HepG2 (cell line): ENCODE measurements around the gene OAS1. TPM values are rescaled to one million over a fixed set of nuclear protein-coding genes. Genes with fewer than 3 reads are reported as not detected.

Experiments used
- ATF4 ChIP-seq, 2 experiments: fragments of 450-650 bp in 1 of 2; sonication (generic) in 1 of 2; formaldehyde crosslinking; IDR thresholded peaks; 2 replicates each; pipeline versions ENCODE4 v1.5.0 to v1.8.0; 2020 to 2022; ENCODE audit warnings: mild to moderate bottlenecking in 1 of 2, missing genetic modification reagents in 1 of 2
- HOXD1 ChIP-seq: sonication (generic); formaldehyde crosslinking; IDR thresholded peaks from 2 replicates; pipeline ENCODE4 v1.5.0; 2020; ENCODE audit warnings: missing genetic modification reagents
- ISL2 ChIP-seq: sonication (generic); formaldehyde crosslinking; IDR thresholded peaks from 2 replicates; pipeline ENCODE4 v1.5.0; 2020; ENCODE audit warnings: missing genetic modification reagents
- KLF6 ChIP-seq: IDR thresholded peaks from 2 replicates; pipeline ENCODE4 v1.8.0; 2016; ENCODE audit warnings: missing biosample characterization, missing genetic modification reagents
- LCORL ChIP-seq, 2 experiments: fragments of 450-650 bp in 1 of 2; sonication (generic) in 1 of 2; formaldehyde crosslinking in 1 of 2; IDR thresholded peaks; 2 replicates each; pipeline versions ENCODE4 v1.5.0 to v1.6.1; 2017 to 2020; ENCODE audit warnings: antibody characterized with exemption in 1 of 2, missing genetic modification reagents in 1 of 2
- MAZ ChIP-seq, 2 experiments: sonication (generic) in 1 of 2; formaldehyde crosslinking in 1 of 2; IDR thresholded peaks; 2 replicates each; pipeline versions ENCODE4 v1.5.0 to v1.6.1; 2012 to 2020; ENCODE audit warnings: low read depth in 2 of 2, mild to moderate bottlenecking in 2 of 2, borderline replicate concordance in 1 of 2, improper control_type of control experiment in 1 of 2, low read length in 1 of 2, missing genetic modification reagents in 1 of 2, moderate library complexity in 1 of 2
- MEF2D ChIP-seq: sonication (generic); formaldehyde crosslinking; IDR thresholded peaks from 2 replicates; pipeline ENCODE4 v1.5.1; 2020; ENCODE audit warnings: mild to moderate bottlenecking, missing genetic modification reagents
- NFKB2 ChIP-seq: sonication (generic); formaldehyde crosslinking; IDR thresholded peaks from 2 replicates; pipeline ENCODE4 v1.4.0; 2020; ENCODE audit warnings: missing genetic modification reagents, borderline replicate concordance
- NFYB ChIP-seq: sonication (generic); formaldehyde crosslinking; IDR thresholded peaks from 2 replicates; pipeline ENCODE4 v1.4.0; 2020; ENCODE audit warnings: missing genetic modification reagents
- NR2F6 ChIP-seq, 2 experiments: IDR thresholded peaks; 2 replicates each; pipeline ENCODE4 v1.6.1; 2016; ENCODE audit warnings: antibody characterized with exemption in 1 of 2, mild to moderate bottlenecking in 1 of 2
- POGZ ChIP-seq: sonication (generic); formaldehyde crosslinking; IDR thresholded peaks from 2 replicates; pipeline ENCODE4 v1.4.0; 2020; ENCODE audit warnings: mild to moderate bottlenecking, missing genetic modification reagents
- RELA ChIP-seq: sonication (generic); formaldehyde crosslinking; IDR thresholded peaks from 2 replicates; pipeline ENCODE4 v1.4.0; 2020; ENCODE audit warnings: missing genetic modification reagents
- SAFB2 ChIP-seq: sonication (generic); formaldehyde crosslinking; IDR thresholded peaks from 2 replicates; pipeline ENCODE4 v1.5.1; 2020; ENCODE audit warnings: missing genetic modification reagents, low read depth, mild to moderate bottlenecking, borderline replicate concordance
- ZKSCAN5 ChIP-seq: sonication (generic); formaldehyde crosslinking; IDR thresholded peaks from 2 replicates; pipeline ENCODE4 v1.5.1; 2020; ENCODE audit warnings: mild to moderate bottlenecking, missing genetic modification reagents
- ZNF121 ChIP-seq: sonication (generic); formaldehyde crosslinking; IDR thresholded peaks from 2 replicates; pipeline ENCODE4 v1.5.0; 2020; ENCODE audit warnings: mild to moderate bottlenecking, missing genetic modification reagents
- ZNF501 ChIP-seq: sonication (generic); formaldehyde crosslinking; IDR thresholded peaks from 2 replicates; pipeline ENCODE4 v1.5.1; 2020; ENCODE audit warnings: mild to moderate bottlenecking, moderate library complexity, missing genetic modification reagents
- ZNF547 ChIP-seq: sonication (generic); formaldehyde crosslinking; IDR thresholded peaks from 2 replicates; pipeline ENCODE4 v1.5.1; 2020; ENCODE audit warnings: mild to moderate bottlenecking, missing genetic modification reagents
- ZNF761 ChIP-seq: sonication (generic); formaldehyde crosslinking; conservative IDR thresholded peaks from 2 replicates; pipeline ENCODE4 v1.4.0; 2020; ENCODE audit warnings: mild to moderate bottlenecking, missing genetic modification reagents
- ZNF788 ChIP-seq: sonication (generic); formaldehyde crosslinking; IDR thresholded peaks from 2 replicates; pipeline ENCODE4 v1.5.0; 2020; ENCODE audit warnings: mild to moderate bottlenecking, missing genetic modification reagents, borderline replicate concordance
- polyA plus RNA-seq, 8 experiments: library from polyadenylated mRNA; depleted of rRNA in 3 of 8; stranded (reverse) in 7 of 8; unstranded in 1 of 8; fragments of >200 nt; fragmentation: Illumina TruSeq in 4 of 8; extraction: Trizol in 4 of 8; gene quantifications; 2 replicates each; pipeline versions ENCODE4 v1.2.1 to v1.2.3, GENCODE V29; 2011 to 2016; ENCODE audit warnings: low read depth in 4 of 8, missing spikeins in 1 of 8, mixed read lengths in 1 of 8; ENCODE audit not compliant: insufficient read depth in 1 of 8
- total RNA-seq, 5 experiments: library from RNA; depleted of rRNA; stranded (reverse); fragments of >200 nt; fragmentation: Illumina TruSeq; extraction: Trizol; gene quantifications; 2 replicates each; pipeline ENCODE4 v1.2.3, GENCODE V29; 2016; ENCODE audit warnings: low read depth in 1 of 5
- TF ChIP-seq, protein P1 (sequence below): sonication (generic); formaldehyde crosslinking; IDR thresholded peaks from 2 replicates; pipeline ENCODE4 v1.5.1; 2020; ENCODE audit warnings: mild to moderate bottlenecking, missing genetic modification reagents, moderate library complexity
- TF ChIP-seq, protein P2 (sequence below): sonication (generic); formaldehyde crosslinking; IDR thresholded peaks from 2 replicates; pipeline ENCODE4 v1.5.1; 2020; ENCODE audit warnings: mild to moderate bottlenecking, missing genetic modification reagents, moderate library complexity

OAS1 gene
- total and polyA plus RNA-seq, 2 of the 13 experiments (the other 11 are each of a cell fraction or from before 2014, with no cell fraction given), result 6.5 to 10.6 TPM

DNA sequence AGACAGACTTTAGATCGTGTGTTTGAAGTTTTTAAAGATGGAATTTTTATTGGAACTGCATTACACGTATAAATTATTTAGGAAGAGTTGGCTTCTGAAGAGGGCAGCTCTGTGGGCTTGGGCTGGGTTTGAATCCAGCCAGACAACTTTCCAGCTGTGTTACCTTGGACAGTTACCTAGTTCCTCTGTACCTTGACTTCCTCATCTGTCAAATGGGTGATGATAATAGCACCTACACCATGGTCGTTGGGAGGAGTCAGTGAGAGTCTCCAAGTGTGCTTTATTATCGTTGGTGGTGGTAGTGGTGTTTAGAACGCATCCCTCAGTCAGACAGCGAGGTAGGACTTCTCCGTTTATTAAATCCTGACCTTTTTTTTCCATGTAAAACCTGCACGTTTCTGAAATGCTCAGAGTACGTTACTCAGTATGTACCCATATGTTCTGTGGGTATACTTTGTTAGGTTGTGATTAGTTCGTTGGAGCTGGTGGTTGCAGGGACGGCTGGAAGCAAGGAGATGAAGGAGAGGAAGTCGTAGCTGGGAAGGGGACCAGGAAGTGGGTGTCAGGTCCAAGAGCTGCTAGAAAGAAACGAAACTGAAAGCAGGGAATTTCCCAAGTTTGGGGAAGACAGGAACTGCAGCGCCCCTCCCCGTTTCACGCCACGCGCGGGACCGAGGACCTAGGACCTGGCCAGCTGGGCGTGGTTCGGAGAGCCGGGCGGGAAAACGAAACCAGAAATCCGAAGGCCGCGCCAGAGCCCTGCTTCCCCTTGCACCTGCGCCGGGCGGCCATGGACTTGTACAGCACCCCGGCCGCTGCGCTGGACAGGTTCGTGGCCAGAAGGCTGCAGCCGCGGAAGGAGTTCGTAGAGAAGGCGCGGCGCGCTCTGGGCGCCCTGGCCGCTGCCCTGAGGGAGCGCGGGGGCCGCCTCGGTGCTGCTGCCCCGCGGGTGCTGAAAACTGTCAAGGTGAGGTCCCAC lies 31.3 kb downstream of the OAS1 start, which contains the start of gene OAS3 (continued):
- TF ChIP-seq, protein P1, sequence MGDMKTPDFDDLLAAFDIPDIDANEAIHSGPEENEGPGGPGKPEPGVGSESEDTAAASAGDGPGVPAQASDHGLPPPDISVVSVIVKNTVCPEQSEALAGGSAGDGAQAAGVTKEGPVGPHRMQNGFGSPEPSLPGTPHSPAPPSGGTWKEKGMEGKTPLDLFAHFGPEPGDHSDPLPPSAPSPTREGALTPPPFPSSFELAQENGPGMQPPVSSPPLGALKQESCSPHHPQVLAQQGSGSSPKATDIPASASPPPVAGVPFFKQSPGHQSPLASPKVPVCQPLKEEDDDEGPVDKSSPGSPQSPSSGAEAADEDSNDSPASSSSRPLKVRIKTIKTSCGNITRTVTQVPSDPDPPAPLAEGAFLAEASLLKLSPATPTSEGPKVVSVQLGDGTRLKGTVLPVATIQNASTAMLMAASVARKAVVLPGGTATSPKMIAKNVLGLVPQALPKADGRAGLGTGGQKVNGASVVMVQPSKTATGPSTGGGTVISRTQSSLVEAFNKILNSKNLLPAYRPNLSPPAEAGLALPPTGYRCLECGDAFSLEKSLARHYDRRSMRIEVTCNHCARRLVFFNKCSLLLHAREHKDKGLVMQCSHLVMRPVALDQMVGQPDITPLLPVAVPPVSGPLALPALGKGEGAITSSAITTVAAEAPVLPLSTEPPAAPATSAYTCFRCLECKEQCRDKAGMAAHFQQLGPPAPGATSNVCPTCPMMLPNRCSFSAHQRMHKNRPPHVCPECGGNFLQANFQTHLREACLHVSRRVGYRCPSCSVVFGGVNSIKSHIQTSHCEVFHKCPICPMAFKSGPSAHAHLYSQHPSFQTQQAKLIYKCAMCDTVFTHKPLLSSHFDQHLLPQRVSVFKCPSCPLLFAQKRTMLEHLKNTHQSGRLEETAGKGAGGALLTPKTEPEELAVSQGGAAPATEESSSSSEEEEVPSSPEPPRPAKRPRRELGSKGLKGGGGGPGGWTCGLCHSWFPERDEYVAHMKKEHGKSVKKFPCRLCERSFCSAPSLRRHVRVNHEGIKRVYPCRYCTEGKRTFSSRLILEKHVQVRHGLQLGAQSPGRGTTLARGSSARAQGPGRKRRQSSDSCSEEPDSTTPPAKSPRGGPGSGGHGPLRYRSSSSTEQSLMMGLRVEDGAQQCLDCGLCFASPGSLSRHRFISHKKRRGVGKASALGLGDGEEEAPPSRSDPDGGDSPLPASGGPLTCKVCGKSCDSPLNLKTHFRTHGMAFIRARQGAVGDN, result peak; percentile 87
- TF ChIP-seq NR2F6 (IDR thresholded peaks at IDR 0.05) (no peak), NR2F6 (CRISPR knock-in tag; IDR thresholded peaks at IDR 0.05) (peak; percentile 23; the same call in 1 of the 2 replicates), RELA (CRISPR knock-in tag) (peak; percentile 80; the same call in 1 of the 2 replicates), HOXD1 (CRISPR knock-in tag) (peak; percentile 66; the same call in 1 of the 2 replicates), NFYB (0 out of 2 replicates have a peak, but pooled peaks have one; percentile 19), ATF4 (CRISPR knock-in tag; IDR thresholded peaks at IDR 0.05) (no peak), ISL2 (peak; percentile 26; the same call in 1 of the 2 replicates), POGZ (peak; percentile 63), MAZ (IDR thresholded peaks at IDR 0.05; ENCODE audit: borderline replicate concordance, low read depth, low read length) (no peak), MAZ (CRISPR knock-in tag; IDR thresholded peaks at IDR 0.05; ENCODE audit: low read depth) (peak; percentile 54; the same call in 1 of the 2 replicates), LCORL (IDR thresholded peaks at IDR 0.05) (no peak), LCORL (CRISPR knock-in tag; IDR thresholded peaks at IDR 0.05) (peak; percentile 70), ZNF547 (CRISPR knock-in tag) (peak; percentile 53; the same call in 1 of the 2 replicates), ZNF788 (CRISPR knock-in tag) (peak; percentile 59; the same call in 1 of the 2 replicates), NFKB2 (CRISPR knock-in tag) (peak; percentile 43; the same call in 1 of the 2 replicates), ZNF121 (CRISPR knock-in tag) (no peak), ZKSCAN5 (CRISPR knock-in tag) (no peak), ZNF761 (CRISPR knock-in tag) (peak; percentile 75; the same call in 1 of the 2 replicates), KLF6 (CRISPR knock-in tag) (0 out of 2 replicates have a peak, but pooled peaks have one; percentile 28), MEF2D (0 out of 2 replicates have a peak, but pooled peaks have one; percentile 7), ZNF501 (CRISPR knock-in tag) (peak; percentile 64), SAFB2 (CRISPR knock-in tag) (no peak)
- TF ChIP-seq, protein P2, sequence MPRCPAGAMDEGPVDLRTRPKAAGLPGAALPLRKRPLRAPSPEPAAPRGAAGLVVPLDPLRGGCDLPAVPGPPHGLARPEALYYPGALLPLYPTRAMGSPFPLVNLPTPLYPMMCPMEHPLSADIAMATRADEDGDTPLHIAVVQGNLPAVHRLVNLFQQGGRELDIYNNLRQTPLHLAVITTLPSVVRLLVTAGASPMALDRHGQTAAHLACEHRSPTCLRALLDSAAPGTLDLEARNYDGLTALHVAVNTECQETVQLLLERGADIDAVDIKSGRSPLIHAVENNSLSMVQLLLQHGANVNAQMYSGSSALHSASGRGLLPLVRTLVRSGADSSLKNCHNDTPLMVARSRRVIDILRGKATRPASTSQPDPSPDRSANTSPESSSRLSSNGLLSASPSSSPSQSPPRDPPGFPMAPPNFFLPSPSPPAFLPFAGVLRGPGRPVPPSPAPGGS (CRISPR knock-in tag), result peak; percentile 71; the same call in 1 of the 2 replicates
